ENCODE results near the gene NRROS. TPM values are rescaled to one million over a fixed set of nuclear protein-coding genes. Genes with fewer than 3 reads are reported as not detected.

The NRROS gene
- total and polyA plus RNA-seq, 2 of the 4 experiments (the other 2 are of a cell fraction): 0.10 TPM; not detected in 1

DNA sequence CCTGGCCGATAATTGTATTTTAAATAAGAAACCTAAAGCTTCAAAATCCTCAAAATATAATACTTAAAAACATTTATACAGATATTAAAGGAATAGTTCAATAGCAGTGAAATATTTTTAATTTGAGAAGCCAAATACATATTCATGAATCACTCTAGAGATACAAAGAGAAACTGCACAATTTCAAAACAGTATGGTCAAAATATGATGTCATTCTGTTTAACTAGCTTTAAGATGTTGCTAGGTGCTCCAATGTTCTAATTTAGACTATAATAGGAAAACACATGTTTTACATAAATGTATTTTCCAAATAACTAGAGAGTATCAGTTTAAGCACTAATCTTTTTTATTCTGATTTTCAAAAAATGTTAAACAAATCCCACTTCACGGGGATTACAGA lies 10.3 kb upstream of the NRROS start:
- Histone ChIP-seq H3K27ac (ENCODE audit: insufficient read depth, low read length) (no peak overlapping the region), H3K9me3 (ENCODE audit: control insufficient read depth, insufficient read depth, low read length) (no peaks in the 10 kb centered on the region), H2BK5ac (ENCODE audit: low read depth, low read length, poor library complexity, severe bottlenecking) (no peak overlapping the region), H3K23ac (ENCODE audit: low read depth, low read length) (no peak overlapping the region), H3K14ac (replicated peaks; ENCODE audit: low read depth, low read length) (no peak overlapping the region), H3K4me1 (ENCODE audit: control insufficient read depth, insufficient read depth, low read length) (peaks cover 2% of the 10 kb centered on the region; the same call in 1 of the 2 replicates), H4K5ac (ENCODE audit: low read depth, low read length) (no peak overlapping the region), H3K36me3 (ENCODE audit: control insufficient read depth, insufficient read depth, low read length) (no peaks in the 10 kb centered on the region), H4K8ac (ENCODE audit: low read depth in 2 of 2, low read length in 2 of 2) (no peak overlapping the region), H3K4ac (ENCODE audit: low read depth, low read length) (no peak overlapping the region), H3K4me3 (ENCODE audit: insufficient read depth, low read depth, low read length) (no peak overlapping the region), H2AK5ac (ENCODE audit: low read depth, low read length) (no peak overlapping the region), H2BK15ac (ENCODE audit: low read depth, low read length) (no peak overlapping the region), H4K91ac (ENCODE audit: insufficient read depth, low read depth, low read length) (no peak overlapping the region), H3K56ac (ENCODE audit: extremely low read depth, insufficient read depth, low read length) (no peak overlapping the region), H3K9me1 (ENCODE audit: insufficient read depth, low read length) (peaks cover 4% of the 10 kb centered on the region; the same call in 1 of the 2 replicates), H2AK9ac (replicated peaks; ENCODE audit: low read depth, low read length, poor library complexity) (no peak overlapping the region), H2BK120ac (ENCODE audit: low read depth, low read length) (no peak overlapping the region), H4K20me1 (ENCODE audit: insufficient read depth, low read length) (no peaks in the 10 kb centered on the region), H3K9ac (ENCODE audit: low read depth, low read length) (no peak overlapping the region), H2BK20ac (ENCODE audit: low read depth, low read length) (no peak overlapping the region), H2AFZ (replicated peaks; ENCODE audit: low read length, poor library complexity) (no peak overlapping the region), H3K27me3 (ENCODE audit: control insufficient read depth, insufficient read depth, low read length) (no peaks in the 10 kb centered on the region; the same call in none of the 2 replicates), H3K4me2 (ENCODE audit: low read depth, low read length) (no peak overlapping the region), H3K79me1 (ENCODE audit: low read depth in 1 of 2, low read length in 2 of 2) (no peaks in the 10 kb centered on the region), H3K18ac (ENCODE audit: low read depth, low read length) (no peak overlapping the region)
- TF ChIP-seq, protein P1, sequence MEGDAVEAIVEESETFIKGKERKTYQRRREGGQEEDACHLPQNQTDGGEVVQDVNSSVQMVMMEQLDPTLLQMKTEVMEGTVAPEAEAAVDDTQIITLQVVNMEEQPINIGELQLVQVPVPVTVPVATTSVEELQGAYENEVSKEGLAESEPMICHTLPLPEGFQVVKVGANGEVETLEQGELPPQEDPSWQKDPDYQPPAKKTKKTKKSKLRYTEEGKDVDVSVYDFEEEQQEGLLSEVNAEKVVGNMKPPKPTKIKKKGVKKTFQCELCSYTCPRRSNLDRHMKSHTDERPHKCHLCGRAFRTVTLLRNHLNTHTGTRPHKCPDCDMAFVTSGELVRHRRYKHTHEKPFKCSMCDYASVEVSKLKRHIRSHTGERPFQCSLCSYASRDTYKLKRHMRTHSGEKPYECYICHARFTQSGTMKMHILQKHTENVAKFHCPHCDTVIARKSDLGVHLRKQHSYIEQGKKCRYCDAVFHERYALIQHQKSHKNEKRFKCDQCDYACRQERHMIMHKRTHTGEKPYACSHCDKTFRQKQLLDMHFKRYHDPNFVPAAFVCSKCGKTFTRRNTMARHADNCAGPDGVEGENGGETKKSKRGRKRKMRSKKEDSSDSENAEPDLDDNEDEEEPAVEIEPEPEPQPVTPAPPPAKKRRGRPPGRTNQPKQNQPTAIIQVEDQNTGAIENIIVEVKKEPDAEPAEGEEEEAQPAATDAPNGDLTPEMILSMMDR (conservative IDR thresholded peaks at IDR 0.05; ENCODE audit: low read depth, low read length): no peak
- TF ChIP-seq RAD21 (IDR thresholded peaks at IDR 0.05; ENCODE audit: low read length): no peak
- BruUV-seq (replicated peaks): no TSS peak
- ATAC-seq (ENCODE audit: low read depth) (no peak), DNase-seq (no peak)
- dilution Hi-C loops (cut with HindIII; ENCODE audit: low sequenced_read_pairs, unreplicated experiment) (no loop called here), in situ Hi-C loops (cut with MboI; ENCODE audit: low sequenced_read_pairs) (no loop called here), intact Hi-C loops (cut with micrococcal nuclease) (no loop called here)
- ChIA-PET POLR2A (ENCODE audit: unreplicated experiment) (no interaction called here), CTCF (no interaction called here)
- WGBS, 2 experiments (ENCODE audit: extremely low coverage in 2 of 2, insufficient read length in 1 of 2): no CpG with 5 or more reads among the region's 2 CpGs

All from IMR-90 (cell line).